Measurements from ENCODE around the gene NTSR1.

Gene NTSR1

DNA sequence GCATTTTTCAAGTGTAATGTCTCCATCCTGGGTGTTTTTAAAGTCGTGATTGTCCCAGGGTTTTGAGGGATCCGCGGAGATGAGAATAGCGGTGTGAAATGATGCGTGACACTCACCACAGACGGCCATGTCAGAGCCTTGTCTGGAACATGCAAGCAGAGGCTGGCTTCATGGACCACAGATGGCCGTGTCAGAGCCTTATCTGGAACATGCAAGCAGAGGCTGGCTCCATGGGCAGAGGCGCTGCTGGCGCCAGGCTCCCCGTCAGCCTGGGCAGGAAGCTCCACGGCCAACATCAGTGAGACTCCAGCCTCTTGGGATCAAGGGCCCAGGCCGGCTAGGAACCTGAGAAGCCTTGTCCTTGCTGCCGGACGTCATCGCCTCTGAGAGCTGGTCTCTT lies 80.0 kb downstream of the NTSR1 start:
- TF ChIP-seq SIN3A (IDR thresholded peaks at IDR 0.05; ENCODE audit: borderline replicate concordance, insufficient read depth, low read length) (no peak), POLR2AphosphoS5 (IDR thresholded peaks at IDR 0.05; ENCODE audit: low read depth, low read length) (no peak), TAF1 (IDR thresholded peaks at IDR 0.05; ENCODE audit: borderline replicate concordance, insufficient read depth, low read length) (no peak), FOXP2 (optimal IDR thresholded peaks at IDR 0.05; ENCODE audit: borderline replicate concordance, extremely low read depth, extremely low read length, insufficient read depth) (no peak)
- TF ChIP-seq, protein P1, sequence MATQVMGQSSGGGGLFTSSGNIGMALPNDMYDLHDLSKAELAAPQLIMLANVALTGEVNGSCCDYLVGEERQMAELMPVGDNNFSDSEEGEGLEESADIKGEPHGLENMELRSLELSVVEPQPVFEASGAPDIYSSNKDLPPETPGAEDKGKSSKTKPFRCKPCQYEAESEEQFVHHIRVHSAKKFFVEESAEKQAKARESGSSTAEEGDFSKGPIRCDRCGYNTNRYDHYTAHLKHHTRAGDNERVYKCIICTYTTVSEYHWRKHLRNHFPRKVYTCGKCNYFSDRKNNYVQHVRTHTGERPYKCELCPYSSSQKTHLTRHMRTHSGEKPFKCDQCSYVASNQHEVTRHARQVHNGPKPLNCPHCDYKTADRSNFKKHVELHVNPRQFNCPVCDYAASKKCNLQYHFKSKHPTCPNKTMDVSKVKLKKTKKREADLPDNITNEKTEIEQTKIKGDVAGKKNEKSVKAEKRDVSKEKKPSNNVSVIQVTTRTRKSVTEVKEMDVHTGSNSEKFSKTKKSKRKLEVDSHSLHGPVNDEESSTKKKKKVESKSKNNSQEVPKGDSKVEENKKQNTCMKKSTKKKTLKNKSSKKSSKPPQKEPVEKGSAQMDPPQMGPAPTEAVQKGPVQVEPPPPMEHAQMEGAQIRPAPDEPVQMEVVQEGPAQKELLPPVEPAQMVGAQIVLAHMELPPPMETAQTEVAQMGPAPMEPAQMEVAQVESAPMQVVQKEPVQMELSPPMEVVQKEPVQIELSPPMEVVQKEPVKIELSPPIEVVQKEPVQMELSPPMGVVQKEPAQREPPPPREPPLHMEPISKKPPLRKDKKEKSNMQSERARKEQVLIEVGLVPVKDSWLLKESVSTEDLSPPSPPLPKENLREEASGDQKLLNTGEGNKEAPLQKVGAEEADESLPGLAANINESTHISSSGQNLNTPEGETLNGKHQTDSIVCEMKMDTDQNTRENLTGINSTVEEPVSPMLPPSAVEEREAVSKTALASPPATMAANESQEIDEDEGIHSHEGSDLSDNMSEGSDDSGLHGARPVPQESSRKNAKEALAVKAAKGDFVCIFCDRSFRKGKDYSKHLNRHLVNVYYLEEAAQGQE (IDR thresholded peaks at IDR 0.05; ENCODE audit: insufficient read depth in 1 of 2, low read depth in 2 of 2, low read length in 2 of 2): no peak

DNA sequence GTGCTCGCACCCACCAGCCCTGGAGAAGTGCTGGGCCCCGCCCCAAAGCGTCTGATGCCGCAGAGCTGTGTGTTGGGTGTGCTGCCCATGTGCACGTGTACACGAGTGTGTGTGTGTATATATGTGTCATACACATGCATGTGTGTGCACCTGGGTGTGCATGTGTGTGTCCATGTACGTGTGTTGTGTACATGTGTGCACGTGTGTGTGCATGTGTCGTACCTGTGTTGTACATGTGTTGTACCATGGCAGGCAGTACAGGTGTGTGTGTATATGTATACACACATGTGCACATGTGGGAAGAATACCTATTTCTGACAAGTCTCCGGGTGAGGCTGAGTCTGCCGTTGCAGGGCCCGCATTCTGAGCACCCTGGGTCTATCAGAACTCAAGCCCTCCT lies 81.4 kb downstream of the NTSR1 start:
- TF ChIP-seq POLR2AphosphoS5 (IDR thresholded peaks at IDR 0.05; ENCODE audit: low read depth, low read length) (no peak), TAF1 (IDR thresholded peaks at IDR 0.05; ENCODE audit: borderline replicate concordance, insufficient read depth, low read length) (no peak), FOXP2 (optimal IDR thresholded peaks at IDR 0.05; ENCODE audit: borderline replicate concordance, extremely low read depth, extremely low read length, insufficient read depth) (no peak), SIN3A (IDR thresholded peaks at IDR 0.05; ENCODE audit: borderline replicate concordance, insufficient read depth, low read length) (no peak)
- TF ChIP-seq, protein P1 (IDR thresholded peaks at IDR 0.05; ENCODE audit: insufficient read depth in 1 of 2, low read depth in 2 of 2, low read length in 2 of 2): no peak

DNA sequence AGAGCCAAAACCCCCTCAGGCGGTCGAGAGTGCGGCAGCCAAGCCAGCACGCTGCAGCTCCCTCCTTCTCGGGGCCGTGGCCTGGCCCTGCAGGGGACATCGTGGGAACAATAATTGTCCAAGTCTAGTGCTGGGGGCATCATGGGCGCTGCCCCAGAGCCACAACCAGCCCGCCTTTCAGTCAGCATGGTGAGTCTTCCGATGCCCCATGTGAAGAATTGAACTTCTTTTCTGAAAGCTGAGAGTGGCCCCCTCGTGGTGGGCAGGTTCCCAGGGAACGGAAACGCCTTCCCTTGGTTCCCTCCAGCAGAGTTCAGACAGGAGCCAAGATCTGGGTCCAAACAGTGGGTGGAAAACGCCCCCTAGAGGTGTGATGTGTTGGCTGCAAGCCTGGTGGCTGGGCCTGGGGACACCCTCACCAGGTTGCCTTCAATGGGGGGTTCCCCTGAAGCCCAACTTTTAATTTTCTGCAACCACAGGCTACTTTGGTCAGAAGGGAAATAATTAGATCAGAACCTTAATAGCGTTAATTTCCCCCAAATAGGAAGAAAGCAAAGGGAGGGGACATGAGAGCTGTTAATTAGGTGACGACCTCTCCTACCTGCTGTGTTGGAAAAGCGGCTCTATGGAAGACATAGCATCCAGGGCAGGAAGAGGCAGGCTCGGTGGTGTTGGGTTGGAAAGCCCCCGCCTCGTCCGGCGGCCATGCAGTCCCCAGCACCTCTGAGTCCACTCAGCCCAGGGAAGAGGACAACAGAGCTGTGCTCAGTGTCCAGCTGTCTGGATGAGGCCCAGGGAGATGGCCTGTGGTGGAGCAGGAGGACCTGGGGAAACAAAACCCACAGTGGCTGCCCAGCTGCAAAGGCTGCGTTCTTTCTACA lies 82.9 kb downstream of the NTSR1 start:
- TF ChIP-seq POLR2AphosphoS5 (IDR thresholded peaks at IDR 0.05; ENCODE audit: low read depth, low read length) (no peak), TAF1 (IDR thresholded peaks at IDR 0.05; ENCODE audit: borderline replicate concordance, insufficient read depth, low read length) (no peak), SIN3A (IDR thresholded peaks at IDR 0.05; ENCODE audit: borderline replicate concordance, insufficient read depth, low read length) (no peak), FOXP2 (optimal IDR thresholded peaks at IDR 0.05; ENCODE audit: borderline replicate concordance, extremely low read depth, extremely low read length, insufficient read depth) (no peak)
- TF ChIP-seq, protein P1 (IDR thresholded peaks at IDR 0.05; ENCODE audit: insufficient read depth in 1 of 2, low read depth in 2 of 2, low read length in 2 of 2): no peak

DNA sequence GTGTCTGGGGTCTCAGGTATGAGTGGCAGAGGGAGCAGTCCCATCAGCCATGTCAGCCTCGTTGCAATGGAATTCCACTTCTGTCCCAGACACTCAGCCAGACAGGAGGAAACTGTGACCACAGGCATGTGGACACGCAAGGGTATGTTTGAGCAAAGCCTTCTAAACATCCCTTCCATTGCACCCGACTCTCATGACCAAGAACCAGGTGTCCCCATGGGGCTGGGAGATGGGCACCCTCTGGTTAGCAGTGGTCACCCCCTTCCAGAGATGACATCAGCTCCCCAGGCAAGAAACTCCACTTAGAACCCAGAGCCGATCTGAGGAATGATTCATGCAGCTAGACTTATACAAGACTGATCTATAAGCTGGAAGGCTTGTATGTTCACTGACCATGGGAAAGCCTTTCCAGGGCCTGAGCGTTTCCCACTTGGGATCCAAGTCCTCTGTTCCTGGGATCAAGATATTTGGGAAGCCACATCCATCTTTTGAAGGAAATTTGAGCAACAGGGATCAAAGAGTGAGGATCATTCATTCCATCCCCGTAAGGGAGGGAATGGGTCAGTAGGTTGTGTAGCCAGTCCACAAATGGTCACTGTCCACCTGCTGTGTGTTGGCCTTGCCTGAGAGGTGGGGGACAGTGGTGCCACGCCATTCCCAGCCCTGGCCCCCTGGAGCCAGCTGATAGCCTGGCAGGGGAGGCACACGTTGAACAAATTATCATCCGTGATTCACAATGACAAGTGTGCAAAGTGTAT lies 83.7 kb downstream of the NTSR1 start:
- TF ChIP-seq SIN3A (IDR thresholded peaks at IDR 0.05; ENCODE audit: borderline replicate concordance, insufficient read depth, low read length) (no peak), POLR2AphosphoS5 (IDR thresholded peaks at IDR 0.05; ENCODE audit: low read depth, low read length) (no peak), TAF1 (IDR thresholded peaks at IDR 0.05; ENCODE audit: borderline replicate concordance, insufficient read depth, low read length) (no peak), FOXP2 (optimal IDR thresholded peaks at IDR 0.05; ENCODE audit: borderline replicate concordance, extremely low read depth, extremely low read length, insufficient read depth) (no peak)
- TF ChIP-seq, protein P1 (IDR thresholded peaks at IDR 0.05; ENCODE audit: insufficient read depth in 1 of 2, low read depth in 2 of 2, low read length in 2 of 2): no peak
